DND-41 (cell line): ENCODE results near the gene VKORC1.

Experiments
- ATAC-seq: fragments of 200-7000 bp; cut with Tn5 transposase; 3 replicates; pipeline ENCODE4 v1.9.1; 2021; ENCODE audit warnings: low read depth; ENCODE audit not compliant: insufficient read depth
- DNase-seq: peaks from one replicate; pipeline ENCODE4 v3.0.0-alpha.2; 2020
- H2AFZ ChIP-seq: 2 replicates; pipeline ENCODE4 v1.6.0; 2012; ENCODE audit warnings: low read depth, low read length
- H3K27ac ChIP-seq: 2 replicates; pipeline ENCODE4 v1.5.1; 2012; ENCODE audit warnings: low read length, inconsistent platforms
- H3K27me3 ChIP-seq: fragments of 200-600 bp; sonication (generic); 2 replicates; pipeline ENCODE4 v1.6.0; 2012; ENCODE audit warnings: low read length, mild to moderate bottlenecking, inconsistent platforms; ENCODE audit not compliant: insufficient read depth, poor library complexity
- H3K36me3 ChIP-seq: 2 replicates; pipeline ENCODE4 v1.5.1; 2012; ENCODE audit warnings: low read length, inconsistent platforms; ENCODE audit not compliant: insufficient read depth
- H3K4me1 ChIP-seq: 2 replicates; pipeline ENCODE4 v1.5.1; 2012; ENCODE audit warnings: mild to moderate bottlenecking, low read length; ENCODE audit not compliant: insufficient read depth
- H3K4me2 ChIP-seq: 2 replicates; pipeline ENCODE4 v1.6.0; 2012; ENCODE audit warnings: mild to moderate bottlenecking, moderate library complexity, low read length, inconsistent platforms; ENCODE audit not compliant: insufficient read depth
- H3K4me3 ChIP-seq, 2 experiments: fragments of 200-600 bp in 1 of 2; shearing (Covaris generic) in 1 of 2; 2 replicates each; pipeline ENCODE4 v1.5.1; 2012 to 2016; ENCODE audit warnings: inconsistent platforms in 2 of 2, low read length in 2 of 2, mild to moderate bottlenecking in 2 of 2, low read depth in 1 of 2, moderate library complexity in 1 of 2
- H3K79me2 ChIP-seq: 2 replicates; pipeline ENCODE4 v1.6.0; 2012; ENCODE audit warnings: low read length, inconsistent platforms; ENCODE audit not compliant: insufficient read depth
- H3K9ac ChIP-seq: 2 replicates; pipeline ENCODE4 v1.6.0; 2012; ENCODE audit warnings: low read depth, mild to moderate bottlenecking, inconsistent platforms, low read length, moderate library complexity
- H3K9me3 ChIP-seq: 2 replicates; pipeline ENCODE4 v1.5.1; 2012; ENCODE audit warnings: low read length, moderate library complexity, mild to moderate bottlenecking, inconsistent platforms; ENCODE audit not compliant: insufficient read depth, severe bottlenecking
- H4K20me1 ChIP-seq: 2 replicates; pipeline ENCODE4 v1.6.0; 2012; ENCODE audit warnings: low read length; ENCODE audit not compliant: insufficient read depth
- CTCF ChIP-seq: IDR thresholded peaks from 2 replicates; pipeline ENCODE4 v1.5.1; 2012; ENCODE audit warnings: borderline replicate concordance, low read length, moderate library complexity, mild to moderate bottlenecking; ENCODE audit not compliant: poor library complexity, severe bottlenecking; ENCODE audit errors: extremely low read depth
- EZH2 ChIP-seq: IDR thresholded peaks from 3 replicates; pipeline ENCODE4 v1.6.1; 2012; ENCODE audit warnings: borderline replicate concordance, low read depth, mild to moderate bottlenecking, moderate library complexity, low read length, inconsistent platforms; ENCODE audit not compliant: severe bottlenecking

VKORC1 gene

GRCh38 chr16:31081428-31082351 lies 12.9 kb downstream of the VKORC1 start:
- Histone ChIP-seq H3K4me3 (no peak overlapping the region), H3K36me3 (peaks cover 95% of the 10 kb centered on the region), H3K4me1 (peaks cover 15% of the 10 kb centered on the region), H3K79me2 (peaks cover 56% of the 10 kb centered on the region), H2AFZ (no peak overlapping the region), H3K27me3 (no peaks in the 10 kb centered on the region), H3K27ac (no peak overlapping the region), H3K9me3 (no peaks in the 10 kb centered on the region), H4K20me1 (peaks cover 72% of the 10 kb centered on the region), H3K9ac (no peak overlapping the region), H3K4me2 (no peak overlapping the region)
- no peak for DNase-seq
- TF ChIP-seq EZH2 = no peak
- TF ChIP-seq CTCF = no peak
- no peak for ATAC-seq

GRCh38 chr16:31080756-31081419 lies 13.7 kb downstream of the VKORC1 start:
- Histone ChIP-seq H3K4me3 (no peak overlapping the region), H3K4me2 (no peak overlapping the region), H2AFZ (no peak overlapping the region), H4K20me1 (peaks cover 75% of the 10 kb centered on the region), H3K9ac (no peak overlapping the region), H3K9me3 (no peaks in the 10 kb centered on the region), H3K27ac (no peak overlapping the region), H3K79me2 (peaks cover 64% of the 10 kb centered on the region), H3K36me3 (peaks cover 97% of the 10 kb centered on the region), H3K27me3 (no peaks in the 10 kb centered on the region), H3K4me1 (peaks cover 15% of the 10 kb centered on the region)
- TF ChIP-seq EZH2 = no peak
- TF ChIP-seq CTCF = no peak
- DNase-seq (no peak), ATAC-seq (no peak)

GRCh38 chr16:31080035-31080629 lies 14.5 kb downstream of the VKORC1 start:
- Histone ChIP-seq H3K9ac (no peak overlapping the region), H3K27ac (no peak overlapping the region), H4K20me1 (peaks cover 77% of the 10 kb centered on the region), H3K4me1 (peaks cover 22% of the 10 kb centered on the region), H3K9me3 (no peaks in the 10 kb centered on the region), H3K79me2 (peaks cover 71% of the 10 kb centered on the region), H3K27me3 (no peaks in the 10 kb centered on the region), H3K4me3 (no peak overlapping the region), H3K4me2 (no peak overlapping the region), H3K36me3 (peaks cover 94% of the 10 kb centered on the region), H2AFZ (no peak overlapping the region)
- no peak for TF ChIP-seq CTCF
- no peak for TF ChIP-seq EZH2
- DNase-seq (no peak), ATAC-seq (no peak)
